ENCODE measurements around the gene KCNMA1.

KCNMA1 gene

GRCh38 chr10:77448226-77448625, 189.4 kb downstream of the KCNMA1 start:
- no peak overlapping the region for H3K4me3 ChIP-seq (ENCODE audit: low read depth, low read length)
- no peak for TF ChIP-seq CTCF (IDR thresholded peaks at IDR 0.05; ENCODE audit: insufficient read depth, low read depth, low read length, missing control alignments)
- no peak for DNase-seq (ENCODE audit: low read depth)

GRCh38 chr10:77446700-77447099, 190.9 kb downstream of the KCNMA1 start:
- no peak overlapping the region for H3K4me3 ChIP-seq (ENCODE audit: low read depth, low read length)
- TF ChIP-seq CTCF (IDR thresholded peaks at IDR 0.05; ENCODE audit: insufficient read depth, low read depth, low read length, missing control alignments) = no peak
- DNase-seq (ENCODE audit: low read depth) = no peak

- no peak overlapping the region for H3K4me3 ChIP-seq (ENCODE audit: low read depth, low read length)
- TF ChIP-seq CTCF (IDR thresholded peaks at IDR 0.05; ENCODE audit: insufficient read depth, low read depth, low read length, missing control alignments) = no peak
- no peak for DNase-seq (ENCODE audit: low read depth)
These were observed 192.1 kb downstream of the KCNMA1 start for GRCh38 chr10:77445547-77445946.

- H3K4me3 ChIP-seq (ENCODE audit: low read depth, low read length) = no peak overlapping the region
- TF ChIP-seq CTCF (IDR thresholded peaks at IDR 0.05; ENCODE audit: insufficient read depth, low read depth, low read length, missing control alignments) = no peak
These were observed 193.6 kb downstream of the KCNMA1 start for GRCh38 chr10:77444041-77444440.

GRCh38 chr10:77442699-77443189, 194.9 kb downstream of the KCNMA1 start:
- DNase-seq (ENCODE audit: low read depth) = no peak

More at GRCh38 chr10:77444041-77444440, 193.6 kb downstream of the KCNMA1 start:
- no peak for DNase-seq (ENCODE audit: low read depth)

GRCh38 chr10:77441353-77442166, 196.0 kb downstream of the KCNMA1 start:
- TF ChIP-seq CTCF (IDR thresholded peaks at IDR 0.05; ENCODE audit: insufficient read depth, low read depth, low read length, missing control alignments) = no peak
- no peak for DNase-seq (ENCODE audit: low read depth)
- no peak overlapping the region for H3K4me3 ChIP-seq (ENCODE audit: low read depth, low read length)

More at GRCh38 chr10:77442699-77443189, 194.9 kb downstream of the KCNMA1 start:
- H3K4me3 ChIP-seq (ENCODE audit: low read depth, low read length) = no peak overlapping the region
- no peak for TF ChIP-seq CTCF (IDR thresholded peaks at IDR 0.05; ENCODE audit: insufficient read depth, low read depth, low read length, missing control alignments)

Data from GM12865 (cell line).